ENCODE data around the gene SCGB2A2. TPM values are rescaled to one million over a fixed set of nuclear protein-coding genes. Genes with fewer than 3 reads are reported as not detected.
A peak's percentile ranks its signal among the peaks of the same experiment; 100 is the strongest.

SCGB2A2 gene
- polyA plus RNA-seq, 1 of the 3 experiments (the other 2 are of a cell fraction), result not detected

GRCh38 chr11:62241095-62241494 is 28.9 kb upstream of the SCGB2A2 start (continued):
- no peak for TF ChIP-seq CTCF (IDR thresholded peaks at IDR 0.05)
- TF ChIP-seq, protein P1, sequence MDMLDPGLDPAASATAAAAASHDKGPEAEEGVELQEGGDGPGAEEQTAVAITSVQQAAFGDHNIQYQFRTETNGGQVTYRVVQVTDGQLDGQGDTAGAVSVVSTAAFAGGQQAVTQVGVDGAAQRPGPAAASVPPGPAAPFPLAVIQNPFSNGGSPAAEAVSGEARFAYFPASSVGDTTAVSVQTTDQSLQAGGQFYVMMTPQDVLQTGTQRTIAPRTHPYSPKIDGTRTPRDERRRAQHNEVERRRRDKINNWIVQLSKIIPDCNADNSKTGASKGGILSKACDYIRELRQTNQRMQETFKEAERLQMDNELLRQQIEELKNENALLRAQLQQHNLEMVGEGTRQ (IDR thresholded peaks at IDR 0.05; ENCODE audit: borderline replicate concordance, low read depth, low read length), result no peak
- TF ChIP-seq, protein P2, sequence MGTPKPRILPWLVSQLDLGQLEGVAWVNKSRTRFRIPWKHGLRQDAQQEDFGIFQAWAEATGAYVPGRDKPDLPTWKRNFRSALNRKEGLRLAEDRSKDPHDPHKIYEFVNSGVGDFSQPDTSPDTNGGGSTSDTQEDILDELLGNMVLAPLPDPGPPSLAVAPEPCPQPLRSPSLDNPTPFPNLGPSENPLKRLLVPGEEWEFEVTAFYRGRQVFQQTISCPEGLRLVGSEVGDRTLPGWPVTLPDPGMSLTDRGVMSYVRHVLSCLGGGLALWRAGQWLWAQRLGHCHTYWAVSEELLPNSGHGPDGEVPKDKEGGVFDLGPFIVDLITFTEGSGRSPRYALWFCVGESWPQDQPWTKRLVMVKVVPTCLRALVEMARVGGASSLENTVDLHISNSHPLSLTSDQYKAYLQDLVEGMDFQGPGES (IDR thresholded peaks at IDR 0.05; ENCODE audit: low read depth, low read length), result no peak

DNA sequence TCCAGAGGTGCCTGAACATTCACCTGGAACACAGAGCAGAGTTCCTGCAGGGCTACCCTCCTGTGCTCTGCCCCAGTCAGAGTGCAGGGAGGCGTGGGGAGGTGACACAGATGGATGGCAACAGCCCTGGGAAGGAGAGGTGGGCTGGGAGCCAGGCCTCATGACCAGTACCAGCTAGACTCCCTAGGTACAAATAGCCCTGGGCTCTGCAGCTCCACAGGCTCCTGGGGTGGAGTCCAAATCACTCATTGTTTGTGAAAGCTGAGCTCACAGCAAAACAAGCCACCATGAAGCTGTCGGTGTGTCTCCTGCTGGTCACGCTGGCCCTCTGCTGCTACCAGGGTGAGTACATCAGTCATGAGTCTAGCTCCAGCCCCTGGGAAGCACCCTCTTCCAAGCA is 27.9 kb upstream of the SCGB2A2 start, which contains the start of gene SCGB1D2:
TSS of gene SCGB1D2 (plus strand) at position 219 of the 400 bp plus-strand sequence. CDS start at position 288, 69 bp downstream.
- no peaks in the 10 kb centered on the region for H3K9me3 ChIP-seq
- H3K27ac ChIP-seq (ENCODE audit: low read depth in 2 of 2, low read length in 1 of 2), result no peak within 1 kb of the TSS
- no peak within 1 kb of the TSS for H2AFZ ChIP-seq (ENCODE audit: low read depth)
- ChIA-PET POLR2A (no interaction called here), CTCF (interaction anchor here (1.3 to 2.2 kb wide), 4 partner anchors 24 to 73 kb away, joined by 3 to 13 read pairs (median 4); no protein-coding TSS in a partner anchor)
- no peaks in the 10 kb centered on the region for H3K36me3 ChIP-seq (replicated peaks in 1 of 2; ENCODE audit: control insufficient read depth in 1 of 2, insufficient read depth in 2 of 2, low read length in 1 of 2)
- H3K4me1 ChIP-seq (ENCODE audit: control insufficient read depth in 1 of 2, insufficient read depth in 2 of 2, low read depth in 1 of 2, low read length in 1 of 2), result no peaks in the 10 kb centered on the region; a peak in 1 of 4 replicates
- H3K9ac ChIP-seq, result no peak within 1 kb of the TSS
- peak; percentile 6 for DNase-seq
- no peaks in the 10 kb centered on the region for H3K9me2 ChIP-seq
- no peaks in the 10 kb centered on the region for H4K20me1 ChIP-seq (ENCODE audit: insufficient read depth)
- H3K4me3 ChIP-seq (ENCODE audit: low read depth in 2 of 2, low read length in 1 of 2), result no peak within 1 kb of the TSS
- no peaks in the 10 kb centered on the region for H3K79me2 ChIP-seq (ENCODE audit: insufficient read depth)
- WGBS (ENCODE audit: low lambda C conversion rate), result 3% methylated on average over 3 of the region's 3 CpGs
- no peaks in the 10 kb centered on the region; the same call in 1 of the 2 replicates for H3K27me3 ChIP-seq (ENCODE audit: insufficient read depth)
- no peak within 1 kb of the TSS for H3K4me2 ChIP-seq
- no peaks in the 10 kb centered on the region for H3F3A ChIP-seq (replicated peaks; ENCODE audit: insufficient read depth)
- TF ChIP-seq JUND (IDR thresholded peaks at IDR 0.05) (no peak), FOXJ3 (CRISPR knock-in tag; IDR thresholded peaks at IDR 0.05) (no peak), NRF1 (IDR thresholded peaks at IDR 0.05; ENCODE audit: low read depth, low read length) (no peak), EP300 (IDR thresholded peaks at IDR 0.05; ENCODE audit: borderline replicate concordance in 1 of 2, low read depth in 1 of 2, low read length in 1 of 2) (no peak), GABPA (IDR thresholded peaks at IDR 0.05; ENCODE audit: low read depth) (no peak), MXI1 (IDR thresholded peaks at IDR 0.05; ENCODE audit: low read depth, low read length) (no peak), TCF12 (IDR thresholded peaks at IDR 0.05) (no peak), GATA2 (CRISPR knock-in tag; IDR thresholded peaks at IDR 0.05) (no peak), FOSL2 (IDR thresholded peaks at IDR 0.05; ENCODE audit: borderline replicate concordance, low read depth) (no peak), RFX5 (IDR thresholded peaks at IDR 0.05; ENCODE audit: low read length) (no peak), NFIC (IDR thresholded peaks at IDR 0.05; ENCODE audit: borderline replicate concordance) (no peak), MEF2A (IDR thresholded peaks at IDR 0.05; ENCODE audit: borderline replicate concordance, low read depth) (no peak), RXRA (IDR thresholded peaks at IDR 0.05; ENCODE audit: borderline replicate concordance, low read depth) (no peak), ZBTB33 (IDR thresholded peaks at IDR 0.05; ENCODE audit: borderline replicate concordance, low read depth) (no peak), POLR2AphosphoS5 (IDR thresholded peaks at IDR 0.05; ENCODE audit: low read depth, low read length) (no peak), EZH2phosphoT487 (IDR thresholded peaks at IDR 0.05; ENCODE audit: borderline replicate concordance, low read depth) (no peak)
- TF ChIP-seq, protein P3, sequence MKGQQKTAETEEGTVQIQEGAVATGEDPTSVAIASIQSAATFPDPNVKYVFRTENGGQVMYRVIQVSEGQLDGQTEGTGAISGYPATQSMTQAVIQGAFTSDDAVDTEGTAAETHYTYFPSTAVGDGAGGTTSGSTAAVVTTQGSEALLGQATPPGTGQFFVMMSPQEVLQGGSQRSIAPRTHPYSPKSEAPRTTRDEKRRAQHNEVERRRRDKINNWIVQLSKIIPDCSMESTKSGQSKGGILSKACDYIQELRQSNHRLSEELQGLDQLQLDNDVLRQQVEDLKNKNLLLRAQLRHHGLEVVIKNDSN (IDR thresholded peaks at IDR 0.05; ENCODE audit: borderline replicate concordance, low read depth), result no peak
- TF ChIP-seq, protein P1 (IDR thresholded peaks at IDR 0.05; ENCODE audit: borderline replicate concordance, low read depth, low read length), result no peak
- TF ChIP-seq, protein P4, sequence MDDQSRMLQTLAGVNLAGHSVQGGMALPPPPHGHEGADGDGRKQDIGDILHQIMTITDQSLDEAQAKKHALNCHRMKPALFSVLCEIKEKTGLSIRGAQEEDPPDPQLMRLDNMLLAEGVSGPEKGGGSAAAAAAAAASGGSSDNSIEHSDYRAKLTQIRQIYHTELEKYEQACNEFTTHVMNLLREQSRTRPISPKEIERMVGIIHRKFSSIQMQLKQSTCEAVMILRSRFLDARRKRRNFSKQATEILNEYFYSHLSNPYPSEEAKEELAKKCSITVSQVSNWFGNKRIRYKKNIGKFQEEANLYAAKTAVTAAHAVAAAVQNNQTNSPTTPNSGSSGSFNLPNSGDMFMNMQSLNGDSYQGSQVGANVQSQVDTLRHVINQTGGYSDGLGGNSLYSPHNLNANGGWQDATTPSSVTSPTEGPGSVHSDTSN (IDR thresholded peaks at IDR 0.05), result no peak
